Activated CD4-positive, alpha-beta memory T cell treated with anti-CD3 and anti-CD28 coated beads for 36 hours (primary cell): ENCODE data around the gene RNF152. TPM values are rescaled to one million over a fixed set of nuclear protein-coding genes. Genes with fewer than 3 reads are reported as not detected.

ENCODE experiments used
- CTCF ChIA-PET: fragments of 350-600 bp; sonication (Branson Sonifier 250); formaldehyde crosslinking; loops from one replicate; lab custom pipeline; 2021; ENCODE audit warnings: antibody characterized with exemption, inconsistent platforms; lab: Charles Lee
- POLR2A ChIA-PET: fragments of 350-600 bp; sonication (Branson Sonifier 250); formaldehyde crosslinking; loops from one replicate; lab custom pipeline; 2021; ENCODE audit warnings: antibody characterized with exemption; lab: Charles Lee
- DNase-seq: peaks from one replicate; pipeline ENCODE4 v3.0.0-alpha.2; 2020
- H3K27ac Mint-ChIP-seq: one replicate; pipeline ENCODE4 v1.8.0; 2021; ENCODE audit warnings: mixed read lengths
- H3K27me3 Mint-ChIP-seq: one replicate; pipeline ENCODE4 v1.8.0; 2021; ENCODE audit warnings: mixed read lengths
- H3K36me3 Mint-ChIP-seq: one replicate; pipeline ENCODE4 v1.8.0; 2021; ENCODE audit warnings: mixed read lengths
- H3K4me1 Mint-ChIP-seq: one replicate; pipeline ENCODE4 v1.8.0; 2021; ENCODE audit warnings: low read depth, mixed read lengths
- H3K4me3 Mint-ChIP-seq: one replicate; pipeline ENCODE4 v1.8.0; 2021; ENCODE audit warnings: mild to moderate bottlenecking, mixed read lengths
- H3K9me3 Mint-ChIP-seq: one replicate; pipeline ENCODE4 v1.8.0; 2021; ENCODE audit warnings: mixed read lengths
- intact Hi-C: fragments of 100-400 bp; cut with micrococcal nuclease; formaldehyde crosslinking; loops from one replicate; pipeline ENCODE4 v1.15.1; 2023
- total RNA-seq, 2 experiments: library from RNA; stranded (reverse); gene quantifications; one replicate each; pipeline ENCODE4 v1.2.3, GENCODE V29; 2021

RNF152 gene
- total RNA-seq, 2 experiments from 2014 or later, result 0.12 to 0.26 TPM

GRCh38 chr18:61869636-61870035 is 23.2 kb downstream of the RNF152 start:
- intact Hi-C loops, result no loop called here
- CTCF ChIA-PET, result no interaction called here

GRCh38 chr18:61865466-61866175 is 27.2 kb downstream of the RNF152 start:
- H3K36me3 Mint-ChIP-seq, result no peaks in the 10 kb centered on the region
- no peaks in the 10 kb centered on the region for H3K27me3 Mint-ChIP-seq
- DNase-seq, result no peak
- H3K4me1 Mint-ChIP-seq, result no peaks in the 10 kb centered on the region
- no peaks in the 10 kb centered on the region for H3K9me3 Mint-ChIP-seq
- POLR2A ChIA-PET, result no interaction called here
- CTCF ChIA-PET, result no interaction called here
- no peak overlapping the region for H3K4me3 Mint-ChIP-seq
- intact Hi-C loops, result no loop called here
- no peak overlapping the region for H3K27ac Mint-ChIP-seq

More at GRCh38 chr18:61869636-61870035, 23.2 kb downstream of the RNF152 start:
- Mint-ChIP-seq H3K27ac (no peak overlapping the region), H3K4me1 (no peaks in the 10 kb centered on the region), H3K4me3 (no peak overlapping the region), H3K9me3 (no peaks in the 10 kb centered on the region), H3K36me3 (no peaks in the 10 kb centered on the region), H3K27me3 (no peaks in the 10 kb centered on the region)
- no peak for DNase-seq
- POLR2A ChIA-PET, result no interaction called here

GRCh38 chr18:61861372-61861771 is 31.4 kb downstream of the RNF152 start:
- POLR2A ChIA-PET, result no interaction called here

GRCh38 chr18:61860302-61860701 is 32.5 kb downstream of the RNF152 start:
- H3K27ac Mint-ChIP-seq, result no peak overlapping the region
- ChIA-PET CTCF (interaction anchor here (1.0 kb wide), 1 partner anchor 270 kb away, joined by 5 read pairs; no protein-coding TSS in a partner anchor), POLR2A (no interaction called here)
- no peaks in the 10 kb centered on the region for H3K4me1 Mint-ChIP-seq
- H3K36me3 Mint-ChIP-seq, result no peaks in the 10 kb centered on the region
- peaks cover 3% of the 10 kb centered on the region for H3K27me3 Mint-ChIP-seq
- no peaks in the 10 kb centered on the region for H3K9me3 Mint-ChIP-seq
- no peak for DNase-seq
- intact Hi-C loops, result no loop called here
- H3K4me3 Mint-ChIP-seq, result no peak overlapping the region

More at GRCh38 chr18:61861372-61861771, 31.4 kb downstream of the RNF152 start:
- intact Hi-C loops, result no loop called here
- H3K36me3 Mint-ChIP-seq, result no peaks in the 10 kb centered on the region
- no peak overlapping the region for H3K27ac Mint-ChIP-seq
- no peak overlapping the region for H3K4me3 Mint-ChIP-seq
- DNase-seq, result no peak
- CTCF ChIA-PET, result interaction anchor here (1.0 kb wide), 1 partner anchor 269 kb away, joined by 5 read pairs; no protein-coding TSS in a partner anchor
- H3K4me1 Mint-ChIP-seq, result no peaks in the 10 kb centered on the region
- no peaks in the 10 kb centered on the region for H3K9me3 Mint-ChIP-seq
- H3K27me3 Mint-ChIP-seq, result no peaks in the 10 kb centered on the region

- Mint-ChIP-seq H3K4me3 (no peak overlapping the region), H3K27ac (no peak overlapping the region), H3K36me3 (no peaks in the 10 kb centered on the region), H3K27me3 (peaks cover 3% of the 10 kb centered on the region), H3K9me3 (no peaks in the 10 kb centered on the region), H3K4me1 (no peaks in the 10 kb centered on the region)
- no peak for DNase-seq
- ChIA-PET CTCF (no interaction called here), POLR2A (no interaction called here)
- intact Hi-C loops, result no loop called here
Measured at GRCh38 chr18:61859113-61859512, 33.7 kb downstream of the RNF152 start.

DNA sequence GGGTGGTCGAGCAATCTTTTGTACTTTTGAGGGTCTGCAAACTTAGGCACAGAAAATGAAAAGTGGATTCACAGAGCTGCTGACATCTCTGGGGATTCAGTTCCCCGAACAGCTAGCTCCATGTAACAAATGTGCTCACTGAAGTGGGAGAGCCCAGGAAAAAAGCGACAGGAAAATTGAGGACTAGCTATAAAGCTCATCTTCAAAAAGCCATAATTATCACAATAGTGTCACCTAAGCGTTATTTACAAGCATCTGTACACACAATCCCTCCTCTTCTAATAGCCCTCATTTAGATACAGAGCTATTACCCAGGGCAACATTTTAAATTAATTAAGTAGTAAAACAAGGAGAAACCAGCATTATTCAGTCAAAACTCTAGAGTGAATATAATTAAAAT is 36.1 kb downstream of the RNF152 start:
- Mint-ChIP-seq H3K9me3 (no peaks in the 10 kb centered on the region), H3K36me3 (no peaks in the 10 kb centered on the region), H3K4me3 (no peak overlapping the region), H3K4me1 (no peaks in the 10 kb centered on the region), H3K27me3 (peaks cover 5% of the 10 kb centered on the region), H3K27ac (no peak overlapping the region)
- intact Hi-C loops, result no loop called here
- no peak for DNase-seq
- ChIA-PET CTCF (interaction anchor here (1.2 kb wide), 1 partner anchor 10 kb away, joined by 3 read pairs; no protein-coding TSS in a partner anchor), POLR2A (no interaction called here)

DNA sequence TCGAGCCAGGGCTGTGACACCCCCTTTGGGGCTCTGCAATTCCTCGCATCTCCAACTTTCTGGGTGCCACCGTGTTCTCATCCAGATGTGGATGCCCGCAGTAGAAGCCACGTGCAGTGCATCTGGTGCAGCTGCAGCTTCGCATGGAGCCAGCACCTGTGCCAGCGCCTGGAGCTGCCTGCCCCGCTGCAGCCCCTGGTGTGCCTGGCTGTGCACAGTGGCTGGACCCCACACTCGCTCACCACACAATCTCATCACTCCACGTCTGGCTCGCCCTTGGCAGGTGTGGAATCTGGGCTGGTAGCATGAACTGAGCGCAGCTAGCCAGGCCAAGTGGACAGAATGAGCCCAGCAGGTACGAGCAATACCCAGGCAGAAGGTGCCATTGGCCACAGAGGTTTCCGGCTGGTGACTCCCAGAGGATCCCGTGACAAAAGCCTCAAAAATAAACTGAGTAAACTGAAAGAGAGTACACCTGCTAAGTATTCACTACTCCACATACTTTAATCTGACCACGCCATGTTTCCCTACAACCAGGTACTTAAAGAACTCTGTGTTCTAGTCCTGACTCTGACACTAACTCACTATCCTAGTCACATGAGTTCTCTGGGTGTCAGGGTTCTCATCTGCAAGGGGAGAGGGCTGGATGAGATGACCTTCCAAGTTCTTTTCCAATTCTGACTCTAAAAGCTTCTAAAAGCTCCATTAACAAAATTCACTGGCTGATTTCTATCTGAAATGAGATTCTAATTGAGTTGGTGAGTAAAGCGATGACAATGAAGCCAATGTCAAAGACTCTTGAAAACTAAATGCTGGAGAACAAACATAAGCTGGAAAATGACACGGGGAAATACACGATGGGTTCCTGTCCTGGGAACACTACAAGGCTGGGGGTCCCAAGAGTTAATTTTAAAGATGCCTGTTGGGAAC is 37.1 kb downstream of the RNF152 start:
- POLR2A ChIA-PET, result no interaction called here
- H3K4me3 Mint-ChIP-seq, result no peak overlapping the region
- no peak overlapping the region for H3K27ac Mint-ChIP-seq
- intact Hi-C loops, result no loop called here
- H3K36me3 Mint-ChIP-seq, result no peaks in the 10 kb centered on the region
- no peaks in the 10 kb centered on the region for H3K9me3 Mint-ChIP-seq
- CTCF ChIA-PET, result interaction anchor here (1.2 kb wide), 1 partner anchor 9 kb away, joined by 3 read pairs; no protein-coding TSS in a partner anchor
- peaks cover 5% of the 10 kb centered on the region for H3K27me3 Mint-ChIP-seq
- no peak for DNase-seq
- no peaks in the 10 kb centered on the region for H3K4me1 Mint-ChIP-seq

- Mint-ChIP-seq H3K27ac (no peak overlapping the region), H3K9me3 (no peaks in the 10 kb centered on the region), H3K27me3 (peaks cover 5% of the 10 kb centered on the region), H3K4me1 (no peaks in the 10 kb centered on the region), H3K4me3 (no peak overlapping the region), H3K36me3 (no peaks in the 10 kb centered on the region)
- DNase-seq, result no peak
- ChIA-PET POLR2A (no interaction called here), CTCF (interaction anchor here (0.7 kb wide), 1 partner anchor 218 kb away, joined by 5 read pairs; no protein-coding TSS in a partner anchor)
- intact Hi-C loops, result no loop called here
Measured at GRCh38 chr18:61854578-61855448, 38.0 kb downstream of the RNF152 start.

- intact Hi-C loops, result no loop called here
- H3K36me3 Mint-ChIP-seq, result no peaks in the 10 kb centered on the region
- H3K4me1 Mint-ChIP-seq, result no peaks in the 10 kb centered on the region
- no peak overlapping the region for H3K27ac Mint-ChIP-seq
- H3K27me3 Mint-ChIP-seq, result peaks cover 5% of the 10 kb centered on the region
- H3K9me3 Mint-ChIP-seq, result no peaks in the 10 kb centered on the region
- no peak overlapping the region for H3K4me3 Mint-ChIP-seq
- CTCF ChIA-PET, result interaction anchor here (0.7 kb wide), 1 partner anchor 103 kb away, joined by 6 read pairs; no protein-coding TSS in a partner anchor
- POLR2A ChIA-PET, result no interaction called here
- no peak for DNase-seq
Measured at GRCh38 chr18:61853855-61854254, 39.0 kb downstream of the RNF152 start.

DNA sequence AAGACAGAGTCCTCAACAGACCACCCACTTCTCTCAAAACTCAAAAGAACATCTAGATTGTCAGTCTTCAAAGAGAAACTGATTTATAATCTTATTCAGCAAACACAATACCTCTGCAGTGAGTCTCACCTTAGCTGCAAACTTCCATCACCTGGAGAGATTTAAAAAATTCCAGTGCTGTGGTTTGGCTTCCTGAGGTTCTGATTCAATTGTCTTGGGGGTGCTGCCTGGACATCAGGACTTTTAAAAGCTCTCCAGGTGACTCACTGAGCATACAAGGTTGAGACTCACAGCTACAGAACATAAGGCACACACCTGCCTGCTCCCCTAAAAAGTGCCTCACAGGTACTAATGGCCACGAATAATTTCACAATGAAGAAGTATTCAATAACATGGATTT is 40.3 kb downstream of the RNF152 start:
- H3K36me3 Mint-ChIP-seq, result no peaks in the 10 kb centered on the region
- intact Hi-C loops, result no loop called here
- H3K9me3 Mint-ChIP-seq, result no peaks in the 10 kb centered on the region
- no peak overlapping the region for H3K27ac Mint-ChIP-seq
- H3K4me1 Mint-ChIP-seq, result no peaks in the 10 kb centered on the region
- ChIA-PET POLR2A (interaction anchor here (0.6 kb wide), 1 partner anchor 1511 kb away, joined by 3 read pairs; no protein-coding TSS in a partner anchor), CTCF (no interaction called here)
- no peak for DNase-seq
- no peak overlapping the region for H3K4me3 Mint-ChIP-seq
- H3K27me3 Mint-ChIP-seq, result peaks cover 8% of the 10 kb centered on the region

DNA sequence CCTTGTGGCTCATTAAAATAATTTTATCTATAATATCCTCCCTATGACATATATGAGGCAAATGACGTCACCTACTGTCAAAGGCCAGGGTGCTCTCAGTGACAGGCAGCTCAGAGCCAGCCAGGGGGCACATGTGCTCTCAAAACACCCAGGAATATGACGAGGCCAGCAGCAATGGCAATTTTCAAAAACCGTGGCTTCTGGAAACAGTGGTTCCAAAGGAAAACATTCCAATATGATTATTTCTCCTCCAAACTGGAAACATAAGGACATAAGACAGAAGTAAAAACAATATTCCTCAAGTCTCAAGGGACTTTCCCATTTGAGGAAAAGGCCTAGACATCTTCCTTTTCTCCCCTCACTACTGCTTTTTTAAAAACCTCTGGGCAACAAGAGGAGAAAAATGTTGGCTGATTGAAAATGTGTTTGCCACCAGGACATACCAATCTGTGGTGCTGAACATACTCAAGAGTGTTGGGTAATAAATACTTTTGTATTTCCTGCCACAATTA is 40.8 kb downstream of the RNF152 start:
- intact Hi-C loops, result no loop called here
- Mint-ChIP-seq H3K4me3 (no peak overlapping the region), H3K4me1 (no peaks in the 10 kb centered on the region), H3K36me3 (no peaks in the 10 kb centered on the region), H3K9me3 (no peaks in the 10 kb centered on the region), H3K27me3 (peaks cover 8% of the 10 kb centered on the region), H3K27ac (no peak overlapping the region)
- POLR2A ChIA-PET, result no interaction called here
- no peak for DNase-seq
- CTCF ChIA-PET, result no interaction called here
